Measurements from ENCODE around the gene CFAP46.

CFAP46 gene

DNA sequence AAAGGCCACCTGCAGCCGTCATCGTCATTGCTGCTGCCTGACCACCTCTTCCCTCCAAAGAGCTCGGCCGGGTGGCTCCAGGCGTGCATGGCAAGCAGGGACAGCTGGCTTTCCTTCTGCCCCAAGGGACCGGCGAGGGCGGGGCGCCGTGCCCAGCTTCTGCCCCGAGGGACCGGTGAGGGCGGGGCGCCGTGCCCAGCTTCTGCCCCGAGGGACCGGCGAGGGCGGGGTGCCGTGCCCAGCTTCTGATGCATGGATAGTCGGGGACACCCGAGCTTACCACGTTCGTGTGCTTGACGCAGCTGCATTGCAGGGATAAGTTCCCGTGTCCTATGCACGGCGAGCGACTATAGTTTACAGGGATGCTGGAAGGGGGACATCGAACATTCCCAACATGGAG is 27.0 kb downstream of the CFAP46 start:
- Histone ChIP-seq H3K4me3 (no peak overlapping the region), H3K27ac (no peak overlapping the region)
- TF ChIP-seq, protein P1, sequence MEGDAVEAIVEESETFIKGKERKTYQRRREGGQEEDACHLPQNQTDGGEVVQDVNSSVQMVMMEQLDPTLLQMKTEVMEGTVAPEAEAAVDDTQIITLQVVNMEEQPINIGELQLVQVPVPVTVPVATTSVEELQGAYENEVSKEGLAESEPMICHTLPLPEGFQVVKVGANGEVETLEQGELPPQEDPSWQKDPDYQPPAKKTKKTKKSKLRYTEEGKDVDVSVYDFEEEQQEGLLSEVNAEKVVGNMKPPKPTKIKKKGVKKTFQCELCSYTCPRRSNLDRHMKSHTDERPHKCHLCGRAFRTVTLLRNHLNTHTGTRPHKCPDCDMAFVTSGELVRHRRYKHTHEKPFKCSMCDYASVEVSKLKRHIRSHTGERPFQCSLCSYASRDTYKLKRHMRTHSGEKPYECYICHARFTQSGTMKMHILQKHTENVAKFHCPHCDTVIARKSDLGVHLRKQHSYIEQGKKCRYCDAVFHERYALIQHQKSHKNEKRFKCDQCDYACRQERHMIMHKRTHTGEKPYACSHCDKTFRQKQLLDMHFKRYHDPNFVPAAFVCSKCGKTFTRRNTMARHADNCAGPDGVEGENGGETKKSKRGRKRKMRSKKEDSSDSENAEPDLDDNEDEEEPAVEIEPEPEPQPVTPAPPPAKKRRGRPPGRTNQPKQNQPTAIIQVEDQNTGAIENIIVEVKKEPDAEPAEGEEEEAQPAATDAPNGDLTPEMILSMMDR (IDR thresholded peaks at IDR 0.05) = no peak
- no peak for DNase-seq (ENCODE audit: low spot score)

- no peak overlapping the region for H3K4me3 ChIP-seq
- no peak overlapping the region for H3K27ac ChIP-seq
- TF ChIP-seq, protein P1 (IDR thresholded peaks at IDR 0.05) = no peak
- no peak for DNase-seq (ENCODE audit: low spot score)
Measured at GRCh38 chr10:132914732-132915131, 27.6 kb downstream of the CFAP46 start.

- no peak for DNase-seq (ENCODE audit: low spot score)
- TF ChIP-seq, protein P1 (IDR thresholded peaks at IDR 0.05) = no peak
- Histone ChIP-seq H3K4me3 (no peak overlapping the region), H3K27ac (no peak overlapping the region)
Measured at GRCh38 chr10:132913559-132914115, 28.7 kb downstream of the CFAP46 start.

- no peak overlapping the region for H3K27ac ChIP-seq
- TF ChIP-seq, protein P1 (IDR thresholded peaks at IDR 0.05) = no peak
- DNase-seq (ENCODE audit: low spot score) = no peak
Measured at GRCh38 chr10:132912713-132913558, 29.4 kb downstream of the CFAP46 start.

GRCh38 chr10:132912225-132912712 is 30.1 kb downstream of the CFAP46 start:
- TF ChIP-seq, protein P1 (IDR thresholded peaks at IDR 0.05) = no peak
- Histone ChIP-seq H3K27ac (no peak overlapping the region), H3K4me3 (no peak overlapping the region)
- no peak for DNase-seq (ENCODE audit: low spot score)

More at GRCh38 chr10:132912713-132913558, 29.4 kb downstream of the CFAP46 start:
- H3K4me3 ChIP-seq = no peak overlapping the region

- H3K4me3 ChIP-seq = no peak overlapping the region
- H3K27ac ChIP-seq = no peak overlapping the region
- TF ChIP-seq, protein P1 (IDR thresholded peaks at IDR 0.05) = no peak
- no peak for DNase-seq (ENCODE audit: low spot score)
Measured at GRCh38 chr10:132911786-132912097, 30.6 kb downstream of the CFAP46 start.

All from coronary artery (tissue), 2 donors.